ENCODE results near the gene BBS9.
"Not testable (repeated sequence)": the region's sequence is repeated elsewhere in the genome, so short reads cannot be mapped to it uniquely, and the experiment has no call there.

Gene BBS9

DNA sequence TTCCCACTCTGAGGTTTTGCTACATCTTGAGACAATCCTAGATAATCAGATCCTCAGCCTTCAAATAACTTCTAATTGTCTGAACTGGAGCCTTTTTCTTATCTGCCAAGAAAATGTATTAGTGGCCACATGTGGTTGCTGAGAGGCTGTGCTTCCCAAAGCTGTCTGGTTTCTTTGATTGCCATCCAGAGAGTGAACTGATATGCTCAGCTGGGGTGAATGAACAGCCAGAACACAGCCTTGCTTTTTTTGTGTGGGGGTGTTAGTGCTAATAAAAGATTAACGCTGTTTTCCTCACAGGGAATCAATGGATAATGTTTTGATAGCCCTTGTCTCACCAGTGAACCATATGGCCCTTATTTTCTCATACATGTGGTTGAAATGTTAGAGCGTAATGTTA lies 66.9 kb downstream of the BBS9 start:
- DNase-seq (ENCODE audit: low read depth): no peak

DNA sequence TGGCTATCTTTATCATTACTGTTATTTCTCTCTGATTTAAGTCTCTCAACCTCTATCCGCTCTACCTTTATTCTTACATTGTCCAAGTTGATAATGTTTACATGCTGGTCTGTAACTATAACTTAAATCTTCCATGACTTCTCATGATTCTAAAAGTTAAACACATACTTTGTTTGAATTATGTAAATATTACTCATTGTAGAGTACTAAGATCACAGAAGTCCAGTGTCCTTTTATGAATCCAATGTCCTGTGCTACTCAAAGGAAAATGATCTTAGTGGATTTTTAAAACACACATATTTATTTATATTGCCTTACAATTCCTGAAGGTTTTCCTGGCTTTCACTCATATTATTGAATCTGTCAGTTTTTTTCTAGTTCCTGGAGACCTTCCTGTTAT lies 70.9 kb downstream of the BBS9 start:
- no peak for DNase-seq (ENCODE audit: low read depth)

DNA sequence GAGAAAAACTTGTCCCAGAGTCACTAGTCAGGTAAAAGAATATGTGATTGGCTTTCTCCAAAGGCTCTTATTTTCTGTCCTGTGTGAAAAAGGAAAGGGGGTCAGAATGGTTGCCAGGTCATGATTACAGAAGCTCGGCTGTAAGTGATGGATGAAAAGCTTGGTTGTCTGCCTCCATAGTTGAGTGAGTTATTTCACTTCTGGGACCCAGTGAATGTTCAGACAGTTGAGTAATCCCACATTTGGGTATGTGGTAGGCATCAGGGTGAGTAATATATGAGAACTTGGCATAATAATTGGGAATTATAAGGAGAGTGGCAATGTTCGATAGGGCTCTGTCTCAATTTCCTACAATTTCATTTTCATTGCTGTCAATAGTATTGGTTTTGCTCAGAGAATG lies 72.5 kb downstream of the BBS9 start:
- DNase-seq (ENCODE audit: low read depth): no peak

DNA sequence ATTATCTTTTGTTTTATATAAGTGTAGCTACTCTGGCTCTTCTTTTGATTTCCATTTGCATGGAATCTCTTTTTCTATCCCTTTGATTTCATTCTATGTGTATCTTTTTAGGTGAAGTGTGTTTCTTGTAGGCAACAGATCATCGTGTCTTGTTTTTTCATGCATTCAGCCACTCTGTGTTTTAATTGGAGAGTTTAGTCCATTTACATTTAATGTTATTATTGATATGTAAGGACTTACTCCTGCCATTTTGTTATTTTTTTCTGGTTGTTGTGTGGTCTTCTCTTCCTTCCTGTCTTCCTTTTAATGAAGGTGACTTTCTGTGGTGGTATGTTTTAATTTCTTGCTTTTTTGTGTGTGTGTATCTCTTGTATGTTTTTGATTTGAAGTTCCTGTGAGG lies 81.6 kb downstream of the BBS9 start:
- no peak for DNase-seq (ENCODE audit: low read depth)

DNA sequence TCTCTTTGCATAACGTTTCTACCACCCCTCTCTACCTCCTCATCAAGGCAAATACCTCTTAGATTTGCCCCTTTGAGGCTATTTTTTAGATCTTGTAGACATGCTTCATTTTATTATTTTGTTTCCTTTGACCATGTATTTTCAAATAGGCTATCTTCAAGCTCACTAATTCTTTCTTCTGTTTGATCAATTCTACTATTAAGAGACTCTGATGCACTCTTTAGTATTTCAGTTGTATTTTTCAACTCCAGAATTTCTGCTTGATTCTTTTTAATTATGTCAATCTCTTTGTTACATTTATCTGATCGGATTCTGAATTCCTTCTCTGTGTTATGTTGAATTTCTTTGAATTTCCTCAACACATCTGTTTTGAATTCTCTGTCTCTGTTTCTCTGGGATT lies 82.8 kb downstream of the BBS9 start:
- no peak for DNase-seq (ENCODE audit: low read depth)

DNA sequence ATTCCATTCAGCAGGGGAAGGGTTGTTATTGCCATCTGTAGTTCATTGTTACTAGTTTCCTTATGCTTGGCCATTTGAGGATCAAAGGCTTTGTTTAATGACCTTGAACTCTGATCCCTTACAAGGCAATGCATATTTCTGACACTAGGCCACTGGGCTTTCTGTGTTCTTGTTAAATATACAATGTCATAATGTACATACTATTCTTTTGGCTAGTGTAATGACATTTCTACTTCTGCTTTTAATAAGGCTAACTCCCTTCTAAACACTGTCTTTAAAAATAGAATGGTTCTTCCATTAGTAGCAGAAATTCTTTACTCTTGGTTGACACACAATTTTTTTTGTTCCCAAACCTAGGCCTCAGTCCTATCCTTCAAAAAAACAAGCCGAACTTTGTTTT lies 86.6 kb downstream of the BBS9 start:
- DNase-seq (ENCODE audit: low read depth): no peak

DNA sequence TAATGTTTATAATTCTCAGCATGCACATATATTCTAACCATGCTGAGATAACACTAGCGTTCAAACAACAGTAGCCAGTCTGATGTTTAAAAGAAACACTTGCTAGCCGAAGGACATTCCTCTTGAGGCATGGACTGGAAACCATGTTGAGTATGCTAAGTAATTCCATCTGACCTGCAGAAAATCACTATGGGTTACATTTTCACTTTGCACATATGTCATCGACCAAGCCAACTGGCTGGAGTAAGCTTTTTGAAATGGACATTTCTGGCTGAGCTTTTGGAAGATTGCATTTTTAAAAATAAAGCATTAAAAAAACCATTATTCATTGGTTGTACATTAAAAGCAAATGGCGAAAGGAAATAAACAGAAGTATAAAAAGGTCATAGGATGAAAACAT lies 88.2 kb downstream of the BBS9 start:
- no peak for DNase-seq (ENCODE audit: low read depth)

DNA sequence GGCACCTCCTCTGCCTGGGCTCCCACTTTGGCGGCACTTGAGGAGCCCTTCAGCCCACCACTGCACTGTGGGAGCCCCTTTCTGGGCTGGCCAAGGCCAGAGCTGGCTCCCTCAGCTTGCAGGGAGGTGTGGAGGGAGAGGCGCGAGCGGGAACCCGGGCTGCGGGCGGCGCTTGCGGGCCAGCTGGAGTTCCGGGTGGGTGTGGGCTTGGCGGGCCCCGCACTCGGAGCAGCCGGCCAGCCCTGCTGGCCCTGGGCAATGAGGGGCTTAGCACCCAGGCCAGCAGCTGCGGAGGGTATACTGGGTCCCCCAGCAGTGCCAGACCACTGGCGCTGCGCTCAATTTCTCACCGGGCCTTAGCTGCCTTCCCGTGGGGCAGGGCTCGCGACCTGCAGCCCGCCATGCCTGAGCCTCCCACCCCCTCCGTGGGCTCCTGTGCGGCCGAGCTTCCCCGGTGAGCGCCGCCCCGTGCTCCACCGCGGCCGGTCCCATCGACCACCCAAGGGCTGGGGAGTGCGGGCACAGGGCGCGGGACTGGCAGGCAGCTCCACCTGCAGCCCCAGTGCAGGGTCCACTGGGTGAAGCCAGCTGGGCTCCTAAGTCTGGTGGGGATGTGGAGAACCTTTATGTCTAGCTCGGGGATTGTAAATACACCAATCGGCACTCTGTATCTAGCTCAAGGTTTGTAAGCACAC lies 89.6 kb downstream of the BBS9 start:
- not testable (repeated sequence) for DNase-seq (ENCODE audit: low read depth)

DNA sequence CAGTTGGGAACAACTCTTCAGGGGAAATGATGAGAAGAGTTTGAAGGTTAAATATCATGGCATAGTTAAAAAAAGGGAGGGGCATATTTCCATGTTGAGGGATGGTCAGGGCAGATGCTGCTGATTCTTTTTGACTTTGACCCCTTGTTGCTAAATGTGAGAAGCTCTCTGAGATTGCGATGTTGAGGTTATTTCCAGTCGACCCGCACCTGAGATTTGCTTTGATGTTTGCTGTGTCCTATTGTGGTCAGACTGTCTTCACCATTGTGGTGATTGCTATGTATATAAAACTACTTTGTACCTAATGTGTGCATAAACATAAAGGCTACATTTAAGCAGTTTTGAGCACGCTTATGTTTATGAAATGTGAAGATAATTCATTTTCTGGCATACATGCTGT lies 90.9 kb downstream of the BBS9 start:
- no peak for DNase-seq (ENCODE audit: low read depth)

DNA sequence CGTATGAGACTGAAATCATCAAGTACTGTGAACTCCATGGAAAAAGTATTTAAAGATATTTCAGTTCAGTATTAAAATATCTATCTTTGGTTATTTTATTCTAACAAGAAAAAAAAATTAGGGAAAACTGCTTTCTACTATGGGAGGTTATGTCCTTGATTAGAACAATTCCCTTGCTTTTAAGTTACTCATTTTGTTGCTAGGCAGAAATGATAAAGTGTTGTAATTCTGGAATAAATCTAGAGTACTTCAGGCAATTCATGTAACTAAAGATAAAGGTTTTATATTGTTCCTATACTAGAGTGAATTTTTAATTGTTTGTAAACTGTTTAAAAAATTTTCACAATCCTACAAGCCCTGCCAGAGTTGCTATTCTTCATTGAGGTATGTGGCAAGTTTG lies 92.0 kb downstream of the BBS9 start:
- no peak for DNase-seq (ENCODE audit: low read depth)

DNA sequence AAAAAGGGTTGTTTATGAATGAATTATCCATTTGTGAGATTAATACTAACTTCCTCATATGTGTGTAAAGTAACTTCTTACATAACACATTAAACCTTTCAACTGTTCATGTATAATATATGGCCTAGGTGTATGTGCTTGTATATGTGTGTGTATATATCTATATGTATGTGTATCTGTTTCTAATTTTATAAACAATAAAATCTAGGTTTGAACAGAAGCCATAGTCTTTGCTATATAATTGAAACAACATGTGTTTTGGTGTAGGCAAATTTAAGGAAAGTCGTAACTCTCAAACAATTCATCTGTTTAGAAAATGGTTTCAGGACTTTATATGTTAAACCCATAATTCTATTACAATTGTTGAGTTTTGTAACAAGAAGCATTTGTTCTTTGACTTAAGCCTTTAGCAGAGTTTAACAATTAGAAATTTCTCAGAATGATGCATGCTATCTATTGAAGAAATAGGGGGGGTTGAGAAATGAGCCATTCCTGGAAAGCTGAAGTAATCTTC lies 103.3 kb downstream of the BBS9 start:
- no peak for DNase-seq (ENCODE audit: low read depth)

DNA sequence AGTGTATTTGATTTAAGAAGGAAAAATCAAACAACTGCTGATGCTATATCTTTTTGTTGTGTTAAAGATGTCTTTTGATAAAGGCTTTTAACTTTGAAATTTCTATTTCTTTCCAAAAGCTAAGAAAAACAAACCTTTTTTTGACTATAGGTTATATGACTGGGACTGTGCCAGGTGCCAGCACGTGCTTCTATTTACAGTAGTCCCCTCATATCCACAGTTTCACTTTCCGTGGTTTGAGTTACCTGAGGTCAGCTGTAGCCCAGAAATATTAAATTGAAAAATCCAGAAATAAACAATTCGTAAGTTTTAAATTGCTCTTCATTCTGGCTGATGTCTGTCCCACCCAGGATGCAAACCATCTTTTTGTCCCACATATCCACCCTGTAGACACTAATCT lies 104.3 kb downstream of the BBS9 start:
- DNase-seq (ENCODE audit: low read depth): no peak

DNA sequence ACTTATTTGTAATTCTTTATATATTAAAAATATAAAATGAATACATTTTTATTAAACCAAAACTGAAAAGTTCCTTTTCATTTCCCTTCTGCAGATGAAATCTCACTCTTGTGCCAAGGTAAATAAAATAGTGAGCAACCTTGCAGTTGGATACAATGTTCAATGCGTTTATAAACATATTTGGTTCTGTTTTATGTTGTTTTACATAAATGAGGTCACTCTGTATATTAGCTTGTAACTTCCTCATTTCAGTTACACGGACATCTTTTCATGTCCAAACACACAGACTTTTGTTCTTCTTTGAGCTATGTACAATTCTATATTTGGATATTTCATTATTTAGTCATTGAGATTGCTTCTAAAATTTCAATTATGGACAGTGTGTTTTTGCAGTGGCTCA lies 107.7 kb downstream of the BBS9 start:
- DNase-seq (ENCODE audit: low read depth): no peak

DNA sequence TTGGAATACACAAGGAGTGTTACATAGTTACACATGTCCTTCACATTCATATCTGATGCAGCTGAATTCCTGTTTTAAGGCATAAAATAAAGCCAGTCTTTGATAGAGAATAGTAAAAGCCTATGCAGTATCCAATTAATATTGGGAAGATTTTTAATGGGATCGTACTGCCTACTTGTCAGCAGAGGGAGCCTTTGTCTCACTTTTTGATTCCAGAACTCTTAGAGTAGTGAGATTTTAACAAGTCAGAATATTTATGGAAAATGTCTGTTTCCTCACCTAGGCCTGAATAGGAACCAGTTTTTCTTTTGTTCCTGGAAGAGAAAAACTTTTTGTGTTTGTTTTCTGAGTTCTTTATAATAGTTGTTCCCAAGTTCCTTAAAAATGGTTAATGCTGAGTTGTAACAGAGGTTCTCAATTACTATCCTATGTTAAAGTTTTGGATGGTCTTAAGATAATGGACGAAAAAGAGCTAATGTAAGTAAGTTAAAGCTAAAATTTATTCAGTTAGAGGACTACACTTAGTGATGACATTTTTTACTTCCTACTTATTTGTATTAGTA lies 114.0 kb downstream of the BBS9 start:
- no peak for DNase-seq (ENCODE audit: low read depth)

DNA sequence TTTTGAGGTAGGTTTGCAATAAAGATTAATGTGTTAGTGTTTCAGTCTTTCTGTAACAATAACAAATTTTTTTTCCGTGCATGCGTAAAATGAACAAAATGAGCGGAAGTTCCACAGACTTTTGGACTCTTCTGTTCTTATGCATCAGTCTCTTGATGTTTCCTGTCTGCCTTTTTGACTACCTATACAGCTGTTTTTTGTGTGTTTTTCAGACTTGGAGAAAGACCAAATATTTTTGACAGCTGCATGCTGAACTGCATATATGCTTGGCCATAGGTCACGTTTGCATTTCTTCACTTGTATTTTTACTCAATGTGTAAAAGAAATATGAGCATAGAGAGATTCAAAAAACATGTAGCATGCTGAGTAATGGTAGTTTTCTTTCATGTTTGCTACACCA lies 119.3 kb downstream of the BBS9 start:
- no peak for DNase-seq (ENCODE audit: low read depth)

DNA sequence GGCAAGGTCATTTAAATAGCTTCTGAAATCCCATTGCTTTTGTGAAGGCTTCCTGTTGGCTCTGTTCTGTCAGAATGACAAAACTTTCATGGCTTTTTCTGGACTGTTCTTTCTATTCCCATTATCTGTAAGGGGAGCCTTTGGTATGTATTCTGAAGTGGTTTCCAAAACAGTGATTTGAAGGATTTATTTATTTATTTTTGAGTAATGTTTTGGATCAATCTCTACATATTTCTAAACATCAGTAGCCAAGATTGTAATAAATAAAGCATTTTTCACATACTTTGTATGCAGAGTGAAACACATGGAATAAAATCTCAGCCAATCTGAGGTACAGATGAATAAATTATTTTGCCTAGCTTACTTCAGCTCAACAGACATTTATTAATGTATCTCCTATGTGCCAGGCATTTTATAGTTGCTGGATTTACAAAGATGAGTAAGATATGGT lies 121.1 kb downstream of the BBS9 start:
- no peak for DNase-seq (ENCODE audit: low read depth)

DNA sequence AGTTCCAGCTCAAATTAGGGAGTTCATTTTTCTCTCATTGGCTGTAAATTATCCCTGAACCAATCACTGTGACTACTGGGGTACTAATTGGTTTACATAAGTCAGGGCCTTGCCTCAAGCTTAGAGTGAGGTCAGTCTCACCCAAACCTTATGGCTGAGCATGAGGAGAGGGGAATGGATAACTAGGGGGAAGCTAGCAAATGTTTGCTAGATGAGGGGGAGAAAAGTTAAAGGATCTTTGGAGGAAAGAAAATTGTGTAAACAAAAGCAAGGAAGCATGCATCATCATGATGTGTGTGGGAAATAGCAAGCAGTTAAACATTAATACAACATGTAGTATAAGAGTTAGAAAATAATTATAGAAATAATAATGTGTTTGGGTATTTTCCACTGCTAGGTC lies 121.9 kb downstream of the BBS9 start:
- no peak for DNase-seq (ENCODE audit: low read depth)

DNA sequence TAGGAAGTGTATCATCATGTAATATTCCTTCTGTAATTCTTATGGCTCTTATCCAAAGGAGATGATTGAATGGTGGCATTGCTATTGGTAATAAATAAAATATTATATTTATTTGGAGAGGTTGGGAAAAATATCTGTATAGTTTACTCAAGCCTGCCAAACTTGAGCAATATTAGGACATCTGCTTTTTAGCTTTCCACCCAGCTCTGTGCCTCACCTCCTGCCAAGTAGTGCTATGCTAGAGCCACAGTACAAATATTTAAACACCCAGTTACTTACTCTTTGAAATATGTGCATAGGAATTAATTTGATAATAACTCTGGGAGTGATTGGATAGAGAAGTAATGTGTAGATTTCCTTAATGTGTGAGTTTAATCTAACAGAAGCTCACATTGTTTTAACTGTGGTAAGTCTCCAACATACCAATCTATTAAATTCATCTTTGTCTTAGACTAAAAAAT lies 129.2 kb downstream of the BBS9 start:
- no peak for DNase-seq (ENCODE audit: low read depth)

DNA sequence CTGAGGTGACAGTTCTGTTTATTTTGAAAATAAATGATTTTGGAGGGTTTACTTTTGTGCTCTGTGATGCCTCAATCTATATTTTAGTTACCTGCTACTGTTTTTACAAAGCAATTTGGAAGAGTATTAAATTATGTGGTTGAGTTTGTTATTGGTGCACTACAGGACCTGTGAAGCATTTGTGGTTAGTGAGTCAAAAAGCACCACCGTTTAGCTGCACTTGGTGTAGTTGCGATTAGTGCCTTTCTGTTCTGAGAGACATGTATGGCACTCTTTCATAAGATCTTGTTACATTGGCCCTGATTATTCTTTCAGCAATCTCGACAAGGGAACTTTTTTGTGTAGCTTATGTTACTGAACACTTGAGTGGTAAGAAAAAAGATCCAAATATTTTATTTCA lies 132.2 kb downstream of the BBS9 start:
- DNase-seq (ENCODE audit: low read depth): no peak

DNA sequence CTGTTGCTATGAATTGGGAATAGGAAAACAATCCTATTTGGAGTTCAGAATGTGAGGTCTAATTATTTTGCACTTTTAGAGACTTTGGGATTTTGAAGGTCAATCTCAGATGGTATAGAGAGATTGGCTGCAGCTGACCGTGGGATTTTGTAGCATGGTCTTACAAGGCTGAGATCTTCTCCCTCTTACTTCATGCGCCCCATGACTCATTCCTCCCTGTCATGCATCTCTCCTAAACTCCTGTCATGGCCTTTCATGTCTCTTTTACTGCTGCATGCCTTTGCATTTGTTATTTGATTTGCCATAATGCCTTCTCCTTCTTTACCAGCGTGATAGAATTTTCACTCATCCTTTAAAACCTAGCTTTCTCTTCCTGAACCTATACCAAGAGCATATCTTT lies 133.1 kb downstream of the BBS9 start:
- no peak for DNase-seq (ENCODE audit: low read depth)

DNA sequence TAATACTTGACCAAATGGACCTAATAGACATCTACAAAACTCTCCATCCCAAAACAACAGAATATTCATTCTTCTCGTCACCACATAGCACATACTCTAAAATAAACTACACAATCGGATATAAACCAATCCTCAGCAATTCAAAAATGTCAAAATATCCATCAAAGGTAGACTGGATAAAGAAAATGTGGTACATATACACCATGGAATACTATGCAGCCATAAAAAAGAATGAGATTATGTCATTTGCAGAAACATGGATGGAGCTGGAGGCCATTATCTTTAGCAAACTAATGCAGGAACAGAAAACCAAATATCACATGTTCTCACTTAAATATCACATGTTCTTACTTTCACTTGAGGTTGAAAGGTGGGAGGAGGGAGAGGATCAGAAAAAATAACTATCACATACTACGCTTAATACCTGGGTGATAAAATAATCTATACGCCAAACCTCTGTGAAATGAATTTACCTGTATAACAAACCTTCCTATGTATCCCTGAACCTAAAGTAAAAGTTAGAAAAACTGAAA lies 142.5 kb downstream of the BBS9 start:
- DNase-seq (ENCODE audit: low read depth): not testable (repeated sequence)

DNA sequence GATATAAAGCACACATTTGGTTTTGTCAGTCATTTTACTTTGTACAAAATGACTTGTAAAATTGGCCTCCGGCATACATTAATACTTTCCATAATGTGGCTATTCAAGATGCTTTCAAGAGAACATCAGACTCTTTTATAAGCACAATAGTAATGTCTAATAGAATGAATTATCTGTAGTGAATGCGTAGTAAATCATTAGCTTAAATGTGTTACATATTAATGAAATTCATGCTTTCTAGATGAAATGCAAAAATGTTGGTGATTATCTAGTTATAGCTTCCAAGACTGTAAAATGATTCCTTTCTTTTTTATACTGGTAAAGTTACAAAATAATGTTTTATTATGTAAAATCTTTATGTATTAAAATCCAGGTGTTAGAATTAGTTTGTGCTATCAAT lies 144.0 kb downstream of the BBS9 start:
- DNase-seq (ENCODE audit: low read depth): no peak

DNA sequence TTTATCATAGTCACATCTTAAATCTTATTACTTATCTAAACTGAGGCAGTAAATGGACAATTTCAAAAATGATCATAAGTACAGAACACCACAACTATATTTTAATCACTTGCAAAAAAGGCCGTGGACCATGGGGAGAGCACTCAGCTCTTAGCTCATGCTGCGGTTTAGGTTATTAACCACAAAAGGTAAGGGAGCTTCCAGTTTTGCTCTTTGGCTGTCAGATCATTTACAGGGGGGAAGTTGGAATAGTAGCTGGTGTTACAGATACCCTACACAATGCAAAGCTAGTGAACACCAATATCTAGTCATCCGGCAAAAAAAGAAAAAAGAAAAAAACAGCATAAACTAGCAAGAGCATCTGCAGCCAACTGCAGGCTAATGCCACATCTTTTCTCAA lies 147.0 kb downstream of the BBS9 start:
- DNase-seq (ENCODE audit: low read depth): no peak

DNA sequence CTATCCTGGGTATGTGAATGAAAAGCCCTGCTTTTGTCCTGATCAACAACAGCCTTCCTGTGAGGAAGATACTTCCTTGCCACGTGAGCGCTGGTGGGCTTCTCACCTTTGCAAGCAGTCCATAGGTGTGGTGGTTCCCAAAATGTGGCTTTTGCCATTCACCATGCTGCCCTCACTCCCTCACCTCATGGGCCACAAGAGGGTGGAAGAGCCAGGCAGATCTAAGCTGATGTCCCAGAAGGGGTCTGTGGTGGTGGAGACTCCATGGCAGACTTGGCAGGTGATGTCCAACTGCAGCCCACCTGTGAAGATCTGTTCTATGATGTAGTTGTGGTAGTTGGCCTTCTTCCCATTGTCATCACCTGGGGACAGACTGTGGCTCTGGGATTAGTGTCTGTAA lies 147.4 kb downstream of the BBS9 start:
- DNase-seq (ENCODE audit: low read depth): no peak

Measured in stimulated activated CD8-positive, alpha-beta memory T cell treated with anti-CD3 and anti-CD28 coated beads, Interleukin-12 subunit alpha, Interleukin-12 subunit beta, amount 100 ng/mL, for 1 hour (primary cell).